Progenitor cell of endocrine pancreas (in vitro differentiated cells): Measurements from ENCODE around the gene MEOX1. TPM values are rescaled to one million over a fixed set of nuclear protein-coding genes. Genes with fewer than 3 reads are reported as not detected.

Experiments used
- DNase-seq: peaks from one replicate; pipeline ENCODE4 v3.0.0; 2021; ENCODE audit warnings: low spot score; ENCODE audit not compliant: unreplicated experiment
- H3K27ac Mint-ChIP-seq: 2 replicates; pipeline ENCODE4 v1.8.0; 2021; ENCODE audit warnings: mild to moderate bottlenecking, moderate library complexity, mixed read lengths
- H3K27me3 Mint-ChIP-seq: 2 replicates; pipeline ENCODE4 v1.8.0; 2021; ENCODE audit warnings: mixed read lengths
- H3K36me3 Mint-ChIP-seq: 2 replicates; pipeline ENCODE4 v1.8.0; 2022; ENCODE audit warnings: mixed read lengths; ENCODE audit not compliant: insufficient read depth
- H3K4me1 Mint-ChIP-seq: 2 replicates; pipeline ENCODE4 v1.8.0; 2021; ENCODE audit warnings: low read depth, mixed read lengths
- H3K4me3 Mint-ChIP-seq: 2 replicates; pipeline ENCODE4 v1.8.0; 2021; ENCODE audit warnings: low read depth, mild to moderate bottlenecking, moderate library complexity, mixed read lengths
- H3K9me3 Mint-ChIP-seq: 2 replicates; pipeline ENCODE4 v1.8.0; 2021; ENCODE audit warnings: low read depth, mixed read lengths
- total RNA-seq: library from RNA; stranded (reverse); gene quantifications from 2 replicates; pipeline ENCODE4 v1.2.1, GENCODE V29; 2021
- TF ChIP-seq, protein P1 (sequence below): fragments of 200-600 bp; sonication (generic); IDR thresholded peaks from one replicate; pipeline ENCODE4 v1.5.0; 2021; ENCODE audit warnings: antibody characterized with exemption, mild to moderate bottlenecking; ENCODE audit not compliant: unreplicated experiment

The MEOX1 gene
- total RNA-seq, 1 donor from 2014 or later, result 1.2 TPM

- H3K27ac Mint-ChIP-seq, result no peak overlapping the region
These were observed 18.7 kb upstream of the MEOX1 start for GRCh38 chr17:43680461-43680860.

DNA sequence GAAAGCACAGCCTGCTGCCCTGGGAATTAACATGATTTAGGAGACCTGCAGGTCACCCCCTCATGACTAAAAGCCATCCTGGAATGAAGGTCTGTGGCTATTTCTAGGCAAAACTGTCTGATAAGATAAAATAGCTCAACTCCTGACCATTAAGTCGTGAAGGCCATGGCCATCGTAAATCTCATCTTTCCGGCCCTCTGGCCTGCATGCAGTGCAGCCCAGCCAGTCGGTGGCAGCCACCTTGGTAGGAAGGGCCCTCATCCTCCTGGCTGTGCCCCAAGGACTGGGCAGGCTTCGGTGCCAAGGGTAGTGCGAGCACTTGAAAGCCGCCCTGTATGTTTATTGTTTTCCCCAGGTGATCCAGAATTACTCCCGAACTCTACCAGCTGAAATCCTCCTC lies 18.2 kb upstream of the MEOX1 start:
- no peak overlapping the region for H3K4me3 Mint-ChIP-seq
- peaks cover 3% of the 10 kb centered on the region for H3K27me3 Mint-ChIP-seq
- H3K9me3 Mint-ChIP-seq, result no peaks in the 10 kb centered on the region
- H3K27ac Mint-ChIP-seq, result no peak overlapping the region
- TF ChIP-seq, protein P1, sequence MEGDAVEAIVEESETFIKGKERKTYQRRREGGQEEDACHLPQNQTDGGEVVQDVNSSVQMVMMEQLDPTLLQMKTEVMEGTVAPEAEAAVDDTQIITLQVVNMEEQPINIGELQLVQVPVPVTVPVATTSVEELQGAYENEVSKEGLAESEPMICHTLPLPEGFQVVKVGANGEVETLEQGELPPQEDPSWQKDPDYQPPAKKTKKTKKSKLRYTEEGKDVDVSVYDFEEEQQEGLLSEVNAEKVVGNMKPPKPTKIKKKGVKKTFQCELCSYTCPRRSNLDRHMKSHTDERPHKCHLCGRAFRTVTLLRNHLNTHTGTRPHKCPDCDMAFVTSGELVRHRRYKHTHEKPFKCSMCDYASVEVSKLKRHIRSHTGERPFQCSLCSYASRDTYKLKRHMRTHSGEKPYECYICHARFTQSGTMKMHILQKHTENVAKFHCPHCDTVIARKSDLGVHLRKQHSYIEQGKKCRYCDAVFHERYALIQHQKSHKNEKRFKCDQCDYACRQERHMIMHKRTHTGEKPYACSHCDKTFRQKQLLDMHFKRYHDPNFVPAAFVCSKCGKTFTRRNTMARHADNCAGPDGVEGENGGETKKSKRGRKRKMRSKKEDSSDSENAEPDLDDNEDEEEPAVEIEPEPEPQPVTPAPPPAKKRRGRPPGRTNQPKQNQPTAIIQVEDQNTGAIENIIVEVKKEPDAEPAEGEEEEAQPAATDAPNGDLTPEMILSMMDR, result no peak
- H3K36me3 Mint-ChIP-seq, result no peaks in the 10 kb centered on the region
- H3K4me1 Mint-ChIP-seq, result peaks cover 41% of the 10 kb centered on the region
- DNase-seq, result no peak

More at GRCh38 chr17:43680461-43680860, 18.7 kb upstream of the MEOX1 start:
- Mint-ChIP-seq H3K4me3 (no peak overlapping the region), H3K4me1 (peaks cover 37% of the 10 kb centered on the region), H3K9me3 (no peaks in the 10 kb centered on the region), H3K27me3 (peaks cover 3% of the 10 kb centered on the region), H3K36me3 (no peaks in the 10 kb centered on the region)
- DNase-seq, result no peak
- TF ChIP-seq, protein P1, result peak; percentile 22

GRCh38 chr17:43679401-43679800 lies 17.7 kb upstream of the MEOX1 start:
- H3K36me3 Mint-ChIP-seq, result no peaks in the 10 kb centered on the region
- H3K4me3 Mint-ChIP-seq, result no peak overlapping the region
- H3K27me3 Mint-ChIP-seq, result peaks cover 3% of the 10 kb centered on the region
- peaks cover 41% of the 10 kb centered on the region for H3K4me1 Mint-ChIP-seq
- TF ChIP-seq, protein P1, result no peak
- H3K9me3 Mint-ChIP-seq, result no peaks in the 10 kb centered on the region
- DNase-seq, result no peak
- H3K27ac Mint-ChIP-seq, result no peak overlapping the region

- no peak for DNase-seq
- no peak overlapping the region for H3K4me3 Mint-ChIP-seq
- peaks cover 46% of the 10 kb centered on the region for H3K4me1 Mint-ChIP-seq
These were observed 14.7 kb upstream of the MEOX1 start for GRCh38 chr17:43676471-43676870.

DNA sequence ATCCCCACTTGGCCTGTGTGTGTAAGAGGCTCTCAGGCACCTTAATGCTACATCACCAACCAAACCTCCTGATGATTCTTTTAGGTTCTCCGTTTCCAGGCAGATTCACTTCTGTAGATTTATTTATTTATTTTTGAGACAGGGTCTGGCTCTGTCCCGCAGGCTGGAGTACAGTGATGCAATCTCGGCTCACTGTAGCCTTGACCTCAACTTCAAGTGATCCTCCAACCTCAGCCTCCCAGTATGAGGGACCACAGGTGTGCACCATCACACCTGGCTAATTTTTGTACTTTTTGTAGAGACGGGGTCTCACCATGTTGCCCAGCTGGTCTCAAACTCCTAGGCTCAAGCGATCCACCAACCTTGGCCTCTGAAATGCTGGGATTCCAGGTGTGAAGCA lies 12.7 kb upstream of the MEOX1 start:
- Mint-ChIP-seq H3K4me1 (peaks cover 55% of the 10 kb centered on the region), H3K36me3 (no peaks in the 10 kb centered on the region), H3K9me3 (no peaks in the 10 kb centered on the region), H3K27ac (no peak overlapping the region), H3K4me3 (no peak overlapping the region), H3K27me3 (no peaks in the 10 kb centered on the region)
- no peak for DNase-seq
- TF ChIP-seq, protein P1, result no peak

More at GRCh38 chr17:43676471-43676870, 14.7 kb upstream of the MEOX1 start:
- Mint-ChIP-seq H3K27me3 (peaks cover 3% of the 10 kb centered on the region), H3K27ac (no peak overlapping the region), H3K9me3 (no peaks in the 10 kb centered on the region), H3K36me3 (no peaks in the 10 kb centered on the region)
- TF ChIP-seq, protein P1, result no peak
